Kidney (tissue), 14 donors: ENCODE data around the gene CPED1. TPM values are rescaled to one million over a fixed set of nuclear protein-coding genes. Genes with fewer than 3 reads are reported as not detected.

Experiments
- DNase-seq, 5 donors: peaks; one replicate each; pipeline ENCODE4 v3.0.0-alpha.2; 2013 to 2020
- FAIRE-seq: peaks from 2 replicates; lab custom pipeline; 2012; peaks lifted over from hg19 to GRCh38; lab: Jason Lieb, UNC
- H3K27ac ChIP-seq, 2 donors: one replicate each; pipeline ENCODE4 v1.7.0; 2013; ENCODE audit warnings: low read depth in 2 of 2, low read length in 2 of 2, inconsistent platforms in 1 of 2
- H3K27me3 ChIP-seq: one replicate; pipeline ENCODE4 v1.7.1; 2013; ENCODE audit warnings: low read length, inconsistent platforms; ENCODE audit not compliant: control insufficient read depth, insufficient read depth
- H3K36me3 ChIP-seq, 3 donors: one replicate each; pipeline versions ENCODE4 v1.7.0 to v1.7.1; 2013; ENCODE audit warnings: low read length in 3 of 3, control low read depth in 1 of 3, inconsistent platforms in 1 of 3; ENCODE audit not compliant: insufficient read depth in 3 of 3, control insufficient read depth in 2 of 3
- H3K4me1 ChIP-seq, 3 donors: one replicate each; pipeline versions ENCODE4 v1.7.0 to v1.7.1; 2013; ENCODE audit warnings: low read length in 3 of 3, inconsistent platforms in 1 of 3, low read depth in 1 of 3; ENCODE audit not compliant: control insufficient read depth in 2 of 3, insufficient read depth in 2 of 3
- H3K4me3 ChIP-seq, 3 donors: one replicate each; pipeline versions ENCODE4 v1.7.0 to v1.8.1; 2013; ENCODE audit warnings: low read length in 3 of 3, control low read depth in 1 of 3, inconsistent platforms in 1 of 3
- H3K9ac ChIP-seq, 3 donors: one replicate each; pipeline versions ENCODE4 v1.7.0 to v1.7.1; 2013; ENCODE audit warnings: low read length in 3 of 3, control low read depth in 1 of 3, inconsistent platforms in 1 of 3
- H3K9me3 ChIP-seq, 3 donors: one replicate each; pipeline versions ENCODE4 v1.7.0 to v1.7.1; 2013; ENCODE audit warnings: low read length in 3 of 3, control low read depth in 1 of 3, inconsistent platforms in 1 of 3; ENCODE audit not compliant: control insufficient read depth in 2 of 3, insufficient read depth in 1 of 3
- CTCF ChIP-seq: IDR thresholded peaks from 3 replicates; pipeline ENCODE4 v1.5.1; 2012; ENCODE audit warnings: mild to moderate bottlenecking, moderate library complexity, borderline replicate concordance; ENCODE audit not compliant: insufficient read depth; ENCODE audit errors: extremely low read depth
- intact Hi-C: fragments of 100-400 bp; cut with DNase I; formaldehyde crosslinking; loops from one replicate; pipeline ENCODE4 v1.11.1; 2022
- polyA plus RNA-seq: library from polyadenylated mRNA; stranded (reverse); fragments of 350-450 nt; fragmentation: Illumina TruSeq; extraction: RNeasy Lipid Tissue Mini Kit (QIAGEN cat#74804); gene quantifications from one replicate; pipeline ENCODE4 v1.2.3, GENCODE V29; 2014; ENCODE audit warnings: low read depth, low replicate concordance; ENCODE audit not compliant: insufficient read depth
- total RNA-seq: library from RNA; stranded (reverse); fragmentation: NEBNext Ultra II Directional; extraction: Animal tissue kit (Norgen Biotek cat#: 25700); gene quantifications from one replicate; pipeline ENCODE4 v1.2.1, GENCODE V29; 2021
- donor health status: control.
- donor health status: control.
- donor health status: control.
- donor health status: control.
- donor health status: control.
- donor health status: DM: yes; HTN: yes; CAD: no.
- donor health status: Normal renal cell carcinoma (clear cell type).

Gene CPED1
- total and polyA plus RNA-seq, 2 donors from 2014 or later = 2.9 to 16.9 TPM

- no peak for TF ChIP-seq CTCF
- Histone ChIP-seq H3K9ac (no peak overlapping the region), H3K27ac (no peak overlapping the region), H3K9me3 (no peaks in the 10 kb centered on the region), H3K36me3 (no peaks in the 10 kb centered on the region), H3K27me3 (no peaks in the 10 kb centered on the region), H3K4me1 (no peaks in the 10 kb centered on the region), H3K4me3 (no peak overlapping the region)
- no peak for FAIRE-seq
- intact Hi-C loops = no loop called here
- no peak for DNase-seq
Measured at GRCh38 chr7:121099572-121099971, 111.1 kb downstream of the CPED1 start.

GRCh38 chr7:121101083-121101482 lies 112.6 kb downstream of the CPED1 start:
- H3K4me1 ChIP-seq = no peaks in the 10 kb centered on the region
- intact Hi-C loops = loop anchor here (10.0 kb wide), 1 partner anchor 116 kb away; the partner anchor contains the start of gene CPED1
- no peak for FAIRE-seq

DNA sequence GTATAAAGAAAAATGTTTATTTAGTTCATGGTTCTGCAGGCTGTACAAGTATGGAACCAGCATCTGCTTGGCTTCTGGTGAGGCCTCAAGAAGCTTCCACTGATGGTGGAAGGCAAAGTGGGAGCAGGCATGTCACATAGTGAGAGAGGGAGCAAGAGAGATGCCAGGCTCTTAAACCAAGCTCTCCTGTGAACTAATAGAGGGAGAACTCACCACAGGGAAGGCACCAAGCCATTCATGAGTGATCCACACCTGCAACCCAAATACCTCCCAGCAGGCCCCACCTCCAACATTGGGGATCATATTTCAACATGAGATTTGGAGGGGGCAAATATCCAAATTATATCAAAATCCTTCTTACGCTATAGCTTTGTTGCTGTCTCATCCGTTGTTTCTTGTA lies 113.1 kb downstream of the CPED1 start:
- Histone ChIP-seq H3K27me3 (no peaks in the 10 kb centered on the region), H3K9me3 (no peaks in the 10 kb centered on the region), H3K36me3 (no peaks in the 10 kb centered on the region), H3K4me3 (no peak overlapping the region), H3K27ac (no peak overlapping the region), H3K4me1 (no peaks in the 10 kb centered on the region), H3K9ac (no peak overlapping the region)
- no peak for TF ChIP-seq CTCF
- FAIRE-seq = no peak
- DNase-seq = no peak
- intact Hi-C loops = loop anchor here (10.0 kb wide), 1 partner anchor 117 kb away; the partner anchor contains the start of gene CPED1

More at GRCh38 chr7:121101083-121101482, 112.6 kb downstream of the CPED1 start:
- Histone ChIP-seq H3K9me3 (no peaks in the 10 kb centered on the region), H3K27me3 (no peaks in the 10 kb centered on the region), H3K9ac (no peak overlapping the region), H3K4me3 (no peak overlapping the region), H3K27ac (no peak overlapping the region), H3K36me3 (no peaks in the 10 kb centered on the region)
- no peak for TF ChIP-seq CTCF
- DNase-seq = no peak

GRCh38 chr7:121102619-121103018 lies 114.1 kb downstream of the CPED1 start:
- no peak overlapping the region for H3K27ac ChIP-seq
- no peak for FAIRE-seq
- intact Hi-C loops = loop anchor here (10.0 kb wide), 1 partner anchor 118 kb away; the partner anchor contains the start of gene CPED1
- H3K27me3 ChIP-seq = no peaks in the 10 kb centered on the region
- H3K36me3 ChIP-seq = no peaks in the 10 kb centered on the region
- peak in 1 of 5 donors; percentile 23 for DNase-seq
- no peak for TF ChIP-seq CTCF
- no peaks in the 10 kb centered on the region for H3K4me1 ChIP-seq
- H3K9me3 ChIP-seq = no peaks in the 10 kb centered on the region
- H3K4me3 ChIP-seq = no peak overlapping the region
- no peak overlapping the region for H3K9ac ChIP-seq
